ENCODE data around the gene DPCD.

The DPCD gene

DNA sequence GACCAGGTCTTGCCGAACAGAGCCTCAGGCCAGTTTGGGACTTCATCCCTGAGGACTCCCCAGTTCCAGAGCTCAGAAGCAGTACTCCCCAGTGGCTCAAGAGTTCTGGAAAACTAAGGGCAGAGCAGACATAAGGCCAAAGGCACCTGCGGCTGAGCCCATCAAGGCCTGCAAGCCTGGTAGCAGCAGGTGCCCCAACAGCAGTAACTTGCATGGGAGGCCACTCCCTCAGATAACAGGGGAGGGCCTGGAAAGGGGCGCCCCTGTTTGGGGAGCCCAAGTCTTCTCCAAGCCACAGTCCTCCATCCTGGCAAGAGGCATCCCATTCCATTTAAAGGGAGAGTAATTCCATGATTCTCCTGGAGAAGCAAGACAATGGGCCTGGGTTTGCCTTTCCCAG lies 13.0 kb upstream of the DPCD start:
- Histone ChIP-seq H3K27me3 (no peaks in the 10 kb centered on the region), H3K36me3 (no peaks in the 10 kb centered on the region), H3K4me1 (no peaks in the 10 kb centered on the region), H3K9me3 (peaks cover 5% of the 10 kb centered on the region; the same call in 1 of the 2 replicates), H3K4me3 (ENCODE audit: low read depth, low read length) (no peak overlapping the region)
- no peak for DNase-seq
- TF ChIP-seq, protein P1, sequence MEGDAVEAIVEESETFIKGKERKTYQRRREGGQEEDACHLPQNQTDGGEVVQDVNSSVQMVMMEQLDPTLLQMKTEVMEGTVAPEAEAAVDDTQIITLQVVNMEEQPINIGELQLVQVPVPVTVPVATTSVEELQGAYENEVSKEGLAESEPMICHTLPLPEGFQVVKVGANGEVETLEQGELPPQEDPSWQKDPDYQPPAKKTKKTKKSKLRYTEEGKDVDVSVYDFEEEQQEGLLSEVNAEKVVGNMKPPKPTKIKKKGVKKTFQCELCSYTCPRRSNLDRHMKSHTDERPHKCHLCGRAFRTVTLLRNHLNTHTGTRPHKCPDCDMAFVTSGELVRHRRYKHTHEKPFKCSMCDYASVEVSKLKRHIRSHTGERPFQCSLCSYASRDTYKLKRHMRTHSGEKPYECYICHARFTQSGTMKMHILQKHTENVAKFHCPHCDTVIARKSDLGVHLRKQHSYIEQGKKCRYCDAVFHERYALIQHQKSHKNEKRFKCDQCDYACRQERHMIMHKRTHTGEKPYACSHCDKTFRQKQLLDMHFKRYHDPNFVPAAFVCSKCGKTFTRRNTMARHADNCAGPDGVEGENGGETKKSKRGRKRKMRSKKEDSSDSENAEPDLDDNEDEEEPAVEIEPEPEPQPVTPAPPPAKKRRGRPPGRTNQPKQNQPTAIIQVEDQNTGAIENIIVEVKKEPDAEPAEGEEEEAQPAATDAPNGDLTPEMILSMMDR (IDR thresholded peaks at IDR 0.05; ENCODE audit: low read depth, low read length), result no peak

- Histone ChIP-seq H3K4me3 (ENCODE audit: low read depth, low read length) (no peak overlapping the region), H3K4me1 (no peaks in the 10 kb centered on the region), H3K27me3 (no peaks in the 10 kb centered on the region), H3K36me3 (no peaks in the 10 kb centered on the region), H3K9me3 (peaks cover 5% of the 10 kb centered on the region; the same call in 1 of the 2 replicates)
- DNase-seq, result no peak
- TF ChIP-seq, protein P1 (IDR thresholded peaks at IDR 0.05; ENCODE audit: low read depth, low read length), result no peak
Measured at GRCh38 chr10:101575580-101576210, 12.4 kb upstream of the DPCD start.

DNA sequence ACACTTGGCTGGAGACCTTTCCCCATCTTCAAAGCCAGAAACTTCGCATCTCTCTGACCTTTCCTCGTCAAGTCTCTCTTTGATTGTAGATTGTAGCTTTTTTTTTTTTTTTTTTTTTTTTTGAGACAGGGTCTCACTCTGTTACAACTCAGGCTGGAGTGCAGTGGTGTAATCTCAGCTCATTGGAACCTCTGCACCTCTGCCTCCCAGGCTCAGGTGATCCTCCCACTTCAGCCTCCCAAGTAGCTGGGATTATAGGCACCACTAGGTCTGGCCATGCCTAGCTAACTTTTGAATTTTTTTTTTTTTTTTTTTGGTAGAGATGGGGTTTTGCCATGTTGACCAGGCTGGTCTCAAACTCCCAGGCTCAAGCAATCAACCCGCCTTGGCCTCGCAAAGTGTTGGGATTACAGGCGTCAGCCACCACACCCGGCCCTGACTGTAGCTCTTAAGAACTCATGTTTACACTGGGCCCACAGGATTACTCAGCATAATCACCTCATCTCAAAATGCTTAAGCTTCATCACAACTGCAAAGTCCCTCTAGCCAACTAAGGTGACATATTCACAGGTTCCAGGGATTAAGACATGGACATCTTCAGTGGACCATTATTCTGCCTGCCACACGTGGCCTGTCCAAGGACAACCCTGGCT lies 11.8 kb upstream of the DPCD start:
- TF ChIP-seq, protein P1 (IDR thresholded peaks at IDR 0.05; ENCODE audit: low read depth, low read length), result no peak
- no peaks in the 10 kb centered on the region for H3K4me1 ChIP-seq
- peaks cover 5% of the 10 kb centered on the region; the same call in 1 of the 2 replicates for H3K9me3 ChIP-seq
- no peaks in the 10 kb centered on the region for H3K36me3 ChIP-seq
- H3K4me3 ChIP-seq (ENCODE audit: low read depth, low read length), result no peak overlapping the region
- DNase-seq, result no peak
- H3K27me3 ChIP-seq, result no peaks in the 10 kb centered on the region

DNA sequence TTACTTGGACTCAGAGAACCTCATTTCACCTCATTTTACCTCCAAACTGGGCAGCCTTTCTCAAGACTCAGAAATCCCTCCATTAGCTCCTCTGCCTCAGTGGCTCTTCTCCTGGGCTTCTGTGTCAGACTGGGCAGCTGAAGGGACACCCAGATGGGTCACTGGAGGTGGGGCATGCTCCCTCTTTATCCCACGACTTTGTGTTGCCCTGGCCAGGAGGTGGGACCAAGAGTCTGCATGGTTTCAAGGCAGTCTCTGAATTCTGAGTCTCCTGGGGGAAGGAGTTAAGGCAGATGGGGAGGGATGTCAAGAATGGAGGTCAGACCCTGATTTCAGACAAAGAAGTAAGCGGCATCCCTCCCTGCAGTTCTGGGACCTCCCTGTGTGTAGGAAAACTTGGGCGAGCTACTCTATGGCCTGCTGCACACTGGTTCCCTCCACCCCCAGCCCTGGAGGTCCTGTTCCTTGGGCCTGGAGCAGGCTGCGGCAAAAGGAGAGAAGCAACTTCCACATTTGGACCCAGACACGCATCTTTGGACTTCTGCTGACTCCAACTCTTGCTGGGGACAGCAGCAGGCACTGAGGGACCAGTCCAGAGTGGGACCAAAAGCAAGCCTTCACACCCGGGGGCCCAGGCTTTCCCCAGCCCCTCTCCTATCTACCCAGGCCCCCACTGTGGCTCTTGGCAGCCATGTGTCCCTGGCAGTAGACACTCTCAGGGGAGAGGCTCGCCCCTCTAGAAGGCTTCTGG lies 10.8 kb upstream of the DPCD start:
- Histone ChIP-seq H3K4me1 (no peaks in the 10 kb centered on the region), H3K9me3 (peaks cover 5% of the 10 kb centered on the region; the same call in 1 of the 2 replicates), H3K36me3 (no peaks in the 10 kb centered on the region), H3K27me3 (no peaks in the 10 kb centered on the region), H3K4me3 (ENCODE audit: low read depth, low read length) (no peak overlapping the region)
- TF ChIP-seq, protein P1 (IDR thresholded peaks at IDR 0.05; ENCODE audit: low read depth, low read length), result no peak
- no peak for DNase-seq

- TF ChIP-seq, protein P1 (IDR thresholded peaks at IDR 0.05; ENCODE audit: low read depth, low read length), result no peak
- Histone ChIP-seq H3K36me3 (no peaks in the 10 kb centered on the region), H3K4me1 (no peaks in the 10 kb centered on the region)
Measured at GRCh38 chr10:101578192-101578591, 9.9 kb upstream of the DPCD start.

More at GRCh38 chr10:101578192-101578591, 9.9 kb upstream of the DPCD start:
- Histone ChIP-seq H3K9me3 (no peaks in the 10 kb centered on the region), H3K27me3 (no peaks in the 10 kb centered on the region), H3K4me3 (ENCODE audit: low read depth, low read length) (no peak overlapping the region)
- DNase-seq, result no peak
